WTC11 (cell line): ENCODE results near the gene SYNE3. TPM values are rescaled to one million over a fixed set of nuclear protein-coding genes. Genes with fewer than 3 reads are reported as not detected.
A peak's percentile ranks its signal among the peaks of the same experiment; 100 is the strongest.

Experiments used
- ATAC-seq: fragments of 200-7000 bp; cut with Tn5 transposase; 2 replicates; pipeline ENCODE4 v1.10.0; 2021; ENCODE audit warnings: mild to moderate bottlenecking, moderate library complexity
- CTCF ChIA-PET: fragments of 300-600 bp; sonication (Branson Sonifier 250); formaldehyde crosslinking; loops from one replicate; lab custom pipeline; 2021; ENCODE audit warnings: antibody characterized with exemption; lab: Charles Lee
- POLR2A ChIA-PET: fragments of 350-600 bp; sonication (Branson Sonifier 250); formaldehyde crosslinking; loops from one replicate; lab custom pipeline; 2021; ENCODE audit warnings: antibody characterized with exemption; lab: Charles Lee
- DNase-seq: peaks from one replicate; pipeline ENCODE4 v3.0.0; 2021; ENCODE audit warnings: low spot score
- H3K27ac Mint-ChIP-seq: 2 replicates; pipeline ENCODE4 v1.8.0; 2021; ENCODE audit warnings: mixed read lengths
- H3K27me3 Mint-ChIP-seq: 2 replicates; pipeline ENCODE4 v1.8.0; 2021; ENCODE audit warnings: low read depth, mild to moderate bottlenecking, moderate library complexity, mixed read lengths
- H3K36me3 Mint-ChIP-seq: 2 replicates; pipeline ENCODE4 v1.8.0; 2021; ENCODE audit warnings: mixed read lengths
- H3K4me1 Mint-ChIP-seq: 2 replicates; pipeline ENCODE4 v1.8.0; 2022; ENCODE audit warnings: mixed read lengths
- H3K4me3 Mint-ChIP-seq: 2 replicates; pipeline ENCODE4 v1.8.0; 2021; ENCODE audit warnings: mild to moderate bottlenecking, moderate library complexity, mixed read lengths
- H3K9me3 Mint-ChIP-seq: 2 replicates; pipeline ENCODE4 v1.8.0; 2021; ENCODE audit warnings: mixed read lengths
- ATF6 ChIP-seq: sonication (generic); formaldehyde crosslinking; IDR thresholded peaks from 2 replicates; pipeline ENCODE4 v1.8.1; 2023; ENCODE audit warnings: mild to moderate bottlenecking, missing genetic modification reagents
- E2F4 ChIP-seq: sonication (generic); formaldehyde crosslinking; IDR thresholded peaks from 2 replicates; pipeline ENCODE4 v1.8.1; 2022; ENCODE audit warnings: low read depth, mild to moderate bottlenecking, moderate library complexity, missing genetic modification reagents, borderline replicate concordance
- GABPB1 ChIP-seq: sonication (generic); formaldehyde crosslinking; IDR thresholded peaks from 2 replicates; pipeline ENCODE4 v1.8.1; 2023; ENCODE audit warnings: mild to moderate bottlenecking, missing genetic modification reagents
- GTF2I ChIP-seq: fragments of 250-450 bp; sonication (Bioruptor Pico); conservative IDR thresholded peaks from 2 replicates; pipeline ENCODE4 v1.4.0; 2021; ENCODE audit warnings: mild to moderate bottlenecking
- HMGA2 ChIP-seq: fragments of 250-450 bp; sonication (Bioruptor Pico); IDR thresholded peaks from 2 replicates; pipeline ENCODE4 v1.4.0; 2021; ENCODE audit warnings: mild to moderate bottlenecking, moderate library complexity
- NR2C2 ChIP-seq: sonication (generic); formaldehyde crosslinking; IDR thresholded peaks from 2 replicates; pipeline ENCODE4 v1.8.0; 2022; ENCODE audit warnings: mild to moderate bottlenecking, missing genetic modification reagents
- PREB ChIP-seq: sonication (generic); formaldehyde crosslinking; IDR thresholded peaks from 2 replicates; pipeline ENCODE4 v1.8.1; 2022; ENCODE audit warnings: mild to moderate bottlenecking, missing genetic modification reagents, moderate library complexity, borderline replicate concordance
- PRRX2 ChIP-seq: fragments of 250-450 bp; sonication (Bioruptor Pico); IDR thresholded peaks from 2 replicates; pipeline ENCODE4 v1.8.0; 2021; ENCODE audit warnings: mild to moderate bottlenecking
- SP1 ChIP-seq: sonication (generic); formaldehyde crosslinking; conservative IDR thresholded peaks from 2 replicates; pipeline ENCODE4 v1.8.1; 2022; ENCODE audit warnings: missing genetic modification reagents
- TCF7 ChIP-seq: sonication (generic); formaldehyde crosslinking; IDR thresholded peaks from 2 replicates; pipeline ENCODE4 v1.8.0; 2022; ENCODE audit warnings: mild to moderate bottlenecking, low read depth, missing genetic modification reagents, moderate library complexity
- ZNF121 ChIP-seq: sonication (generic); formaldehyde crosslinking; IDR thresholded peaks from 2 replicates; pipeline ENCODE4 v1.8.0; 2023; ENCODE audit warnings: missing genetic modification reagents
- ZNF219 ChIP-seq: sonication (generic); formaldehyde crosslinking; IDR thresholded peaks from 2 replicates; pipeline ENCODE4 v1.8.0; 2023; ENCODE audit warnings: missing genetic modification reagents, mild to moderate bottlenecking, borderline replicate concordance
- ZNF317 ChIP-seq: sonication (generic); formaldehyde crosslinking; IDR thresholded peaks from 2 replicates; pipeline ENCODE4 v1.8.1; 2023; ENCODE audit warnings: low read depth, mild to moderate bottlenecking, moderate library complexity, missing genetic modification reagents, borderline replicate concordance
- total RNA-seq: library from RNA; stranded (reverse); gene quantifications from 3 replicates; pipeline ENCODE4 v1.2.3, GENCODE V29; 2021
- TF ChIP-seq, protein P1 (sequence below): fragments of 250-450 bp; sonication (Bioruptor Pico); IDR thresholded peaks from 2 replicates; pipeline ENCODE4 v1.9.0; 2021; ENCODE audit warnings: moderate library complexity, mild to moderate bottlenecking, inconsistent platforms, borderline replicate concordance
- TF ChIP-seq, protein P2 (sequence below): sonication (generic); formaldehyde crosslinking; IDR thresholded peaks from 2 replicates; pipeline ENCODE4 v1.8.0; 2022; ENCODE audit warnings: mild to moderate bottlenecking, missing genetic modification reagents
- TF ChIP-seq, protein P3 (sequence below): sonication (generic); formaldehyde crosslinking; IDR thresholded peaks from 2 replicates; pipeline ENCODE4 v1.8.0; 2022; ENCODE audit warnings: mild to moderate bottlenecking, missing genetic modification reagents

SYNE3 gene
- total RNA-seq, 1 experiment from 2014 or later: 0.24 TPM

DNA sequence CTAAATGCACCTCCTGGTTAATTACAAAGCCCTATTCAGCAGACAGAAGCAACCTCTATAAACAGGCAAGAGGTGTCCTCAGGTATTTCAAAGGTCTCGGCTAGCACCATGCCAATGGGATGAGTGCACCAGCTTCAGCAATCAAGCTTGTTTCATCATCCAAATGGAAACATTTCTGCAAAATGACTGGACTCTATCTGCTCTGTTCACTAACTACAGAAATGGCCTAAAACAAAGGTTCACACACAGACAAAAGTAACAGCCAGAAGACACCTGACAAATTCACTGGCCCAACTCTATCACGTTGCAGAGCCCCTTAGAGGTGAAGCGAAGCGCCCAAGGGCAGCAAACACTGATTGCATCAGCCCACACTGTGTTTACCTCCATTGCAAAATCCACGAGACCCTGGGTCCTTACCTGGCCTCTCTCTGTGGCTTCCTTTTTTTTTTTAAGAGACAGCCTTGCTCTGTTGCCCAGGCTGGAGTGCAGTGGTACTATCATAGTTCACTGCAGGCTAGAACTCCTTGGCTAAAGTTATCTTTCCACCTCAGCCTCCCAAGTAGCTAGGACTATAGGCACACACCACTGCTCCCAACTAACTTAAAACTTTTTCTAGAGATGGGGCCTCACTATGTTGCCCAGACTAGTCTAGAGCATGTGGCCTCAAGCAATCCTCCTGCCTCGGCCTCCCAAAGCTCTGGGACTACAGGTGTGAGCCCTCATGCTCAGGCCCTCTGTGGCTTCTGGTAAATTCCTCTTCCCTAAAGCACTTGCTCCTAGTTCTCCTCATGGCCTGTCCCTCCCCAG lies 8.5 kb upstream of the SYNE3 start:
- no peaks in the 10 kb centered on the region for H3K27me3 Mint-ChIP-seq
- H3K9me3 Mint-ChIP-seq: no peaks in the 10 kb centered on the region
- no peak for DNase-seq
- peaks cover 14% of the 10 kb centered on the region for H3K4me1 Mint-ChIP-seq
- no peak for ATAC-seq
- POLR2A ChIA-PET: no interaction called here
- no peak overlapping the region for H3K4me3 Mint-ChIP-seq
- CTCF ChIA-PET: interaction anchor here (1.0 to 4.3 kb wide), 5 partner anchors 9 to 98 kb away, joined by 6 to 41 read pairs (median 10); partner anchors contain the start of gene SYNE3
- TF ChIP-seq PRRX2: no peak
- no peak for TF ChIP-seq SP1 (CRISPR knock-in tag)
- TF ChIP-seq ZNF317 (CRISPR knock-in tag): no peak
- TF ChIP-seq PREB (CRISPR knock-in tag): no peak
- peak; percentile 100 for TF ChIP-seq GABPB1 (CRISPR knock-in tag)
- TF ChIP-seq ATF6 (CRISPR knock-in tag): no peak
- H3K27ac Mint-ChIP-seq: no peak overlapping the region
- peaks cover 2% of the 10 kb centered on the region; the same call in 1 of the 2 replicates for H3K36me3 Mint-ChIP-seq

- POLR2A ChIA-PET: no interaction called here
Observed at GRCh38 chr14:95523815-95524448, 7.5 kb upstream of the SYNE3 start.

GRCh38 chr14:95523051-95523814 lies 6.8 kb upstream of the SYNE3 start:
- no peaks in the 10 kb centered on the region for H3K36me3 Mint-ChIP-seq
- H3K4me3 Mint-ChIP-seq: no peak overlapping the region
- ATAC-seq (no peak), DNase-seq (no peak)
- H3K27me3 Mint-ChIP-seq: peaks cover 10% of the 10 kb centered on the region
- H3K27ac Mint-ChIP-seq: no peak overlapping the region
- H3K4me1 Mint-ChIP-seq: peaks cover 14% of the 10 kb centered on the region
- ChIA-PET CTCF (interaction anchor here (0.6 to 2.9 kb wide), 5 partner anchors 11 to 96 kb away, joined by 3 to 10 read pairs (median 3); no protein-coding TSS in a partner anchor), POLR2A (no interaction called here)
- H3K9me3 Mint-ChIP-seq: no peaks in the 10 kb centered on the region
- peak; percentile 81 for TF ChIP-seq GABPB1 (CRISPR knock-in tag)
- TF ChIP-seq, protein P1, sequence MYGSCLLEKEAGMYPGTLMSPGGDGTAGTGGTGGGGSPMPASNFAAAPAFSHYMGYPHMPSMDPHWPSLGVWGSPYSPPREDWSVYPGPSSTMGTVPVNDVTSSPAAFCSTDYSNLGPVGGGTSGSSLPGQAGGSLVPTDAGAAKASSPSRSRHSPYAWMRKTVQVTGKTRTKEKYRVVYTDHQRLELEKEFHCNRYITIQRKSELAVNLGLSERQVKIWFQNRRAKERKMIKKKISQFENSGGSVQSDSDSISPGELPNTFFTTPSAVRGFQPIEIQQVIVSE (CRISPR knock-in tag): no peak

More at GRCh38 chr14:95523815-95524448, 7.5 kb upstream of the SYNE3 start:
- no peak for TF ChIP-seq ZNF121 (CRISPR knock-in tag)
- TF ChIP-seq TCF7 (CRISPR knock-in tag): no peak
- TF ChIP-seq, protein P2, sequence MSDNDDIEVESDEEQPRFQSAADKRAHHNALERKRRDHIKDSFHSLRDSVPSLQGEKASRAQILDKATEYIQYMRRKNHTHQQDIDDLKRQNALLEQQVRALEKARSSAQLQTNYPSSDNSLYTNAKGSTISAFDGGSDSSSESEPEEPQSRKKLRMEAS (CRISPR knock-in tag): no peak
- TF ChIP-seq, protein P3, sequence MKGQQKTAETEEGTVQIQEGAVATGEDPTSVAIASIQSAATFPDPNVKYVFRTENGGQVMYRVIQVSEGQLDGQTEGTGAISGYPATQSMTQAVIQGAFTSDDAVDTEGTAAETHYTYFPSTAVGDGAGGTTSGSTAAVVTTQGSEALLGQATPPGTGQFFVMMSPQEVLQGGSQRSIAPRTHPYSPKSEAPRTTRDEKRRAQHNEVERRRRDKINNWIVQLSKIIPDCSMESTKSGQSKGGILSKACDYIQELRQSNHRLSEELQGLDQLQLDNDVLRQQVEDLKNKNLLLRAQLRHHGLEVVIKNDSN: no peak
- TF ChIP-seq HMGA2 (CRISPR knock-in tag): no peak
- TF ChIP-seq NR2C2: no peak
- TF ChIP-seq E2F4 (CRISPR knock-in tag): no peak
- no peak for TF ChIP-seq ZNF219
- TF ChIP-seq GTF2I: no peak
- TF ChIP-seq, all 79 proteins: peak for 0
- Mint-ChIP-seq H3K9me3 (no peaks in the 10 kb centered on the region), H3K4me1 (peaks cover 14% of the 10 kb centered on the region), H3K36me3 (no peaks in the 10 kb centered on the region), H3K27me3 (peaks cover 3% of the 10 kb centered on the region), H3K4me3 (no peak overlapping the region), H3K27ac (no peak overlapping the region)
- DNase-seq: no peak
- ATAC-seq: no peak
- CTCF ChIA-PET: interaction anchor here (1.0 to 4.3 kb wide), 3 partner anchors 72 to 84 kb away, joined by 3 to 41 read pairs (median 10); no protein-coding TSS in a partner anchor
